RWPE2 (cell line): Measurements from ENCODE around the gene CORO1C.

Experiments used
- ATAC-seq: fragments of 200-7000 bp; cut with Tn5 transposase; 3 replicates; pipeline ENCODE4 v1.9.1; 2021; ENCODE audit warnings: low read depth
- DNase-seq: peaks from one replicate; pipeline ENCODE4 v3.0.0-alpha.2; 2020; ENCODE audit warnings: low spot score
- H3K27ac ChIP-seq: fragments of 450-650 bp; 2 replicates; pipeline ENCODE4 v1.5.1; 2017; ENCODE audit warnings: mild to moderate bottlenecking; ENCODE audit not compliant: poor library complexity, severe bottlenecking
- H3K27me3 ChIP-seq: fragments of 250-450 bp; sonication (Bioruptor Pico); 2 replicates; pipeline ENCODE4 v1.5.1; 2021; ENCODE audit warnings: mild to moderate bottlenecking, moderate library complexity; ENCODE audit not compliant: insufficient read depth, poor library complexity, severe bottlenecking
- H3K36me3 ChIP-seq: fragments of 250-450 bp; sonication (Bioruptor Pico); 2 replicates; pipeline ENCODE4 v1.5.1; 2020; ENCODE audit warnings: low read depth, mild to moderate bottlenecking, moderate library complexity
- H3K4me1 ChIP-seq: fragments of 250-450 bp; sonication (Bioruptor Pico); 2 replicates; pipeline ENCODE4 v1.5.1; 2021; ENCODE audit warnings: mild to moderate bottlenecking, moderate library complexity; ENCODE audit not compliant: insufficient read depth, poor library complexity, severe bottlenecking
- H3K4me3 ChIP-seq: fragments of 250-450 bp; sonication (Bioruptor Pico); 2 replicates; pipeline ENCODE4 v1.5.1; 2021; ENCODE audit warnings: mild to moderate bottlenecking, moderate library complexity; ENCODE audit not compliant: severe bottlenecking
- H3K9me3 ChIP-seq: fragments of 250-450 bp; sonication (Bioruptor Pico); 2 replicates; pipeline ENCODE4 v1.5.1; 2021; ENCODE audit warnings: mild to moderate bottlenecking, moderate library complexity; ENCODE audit not compliant: severe bottlenecking
- TF ChIP-seq, protein P1 (sequence below): fragments of 450-650 bp; IDR thresholded peaks from one replicate; pipeline ENCODE4 v1.5.1; 2017; ENCODE audit warnings: mild to moderate bottlenecking, moderate library complexity; ENCODE audit not compliant: poor library complexity, severe bottlenecking

CORO1C gene

DNA sequence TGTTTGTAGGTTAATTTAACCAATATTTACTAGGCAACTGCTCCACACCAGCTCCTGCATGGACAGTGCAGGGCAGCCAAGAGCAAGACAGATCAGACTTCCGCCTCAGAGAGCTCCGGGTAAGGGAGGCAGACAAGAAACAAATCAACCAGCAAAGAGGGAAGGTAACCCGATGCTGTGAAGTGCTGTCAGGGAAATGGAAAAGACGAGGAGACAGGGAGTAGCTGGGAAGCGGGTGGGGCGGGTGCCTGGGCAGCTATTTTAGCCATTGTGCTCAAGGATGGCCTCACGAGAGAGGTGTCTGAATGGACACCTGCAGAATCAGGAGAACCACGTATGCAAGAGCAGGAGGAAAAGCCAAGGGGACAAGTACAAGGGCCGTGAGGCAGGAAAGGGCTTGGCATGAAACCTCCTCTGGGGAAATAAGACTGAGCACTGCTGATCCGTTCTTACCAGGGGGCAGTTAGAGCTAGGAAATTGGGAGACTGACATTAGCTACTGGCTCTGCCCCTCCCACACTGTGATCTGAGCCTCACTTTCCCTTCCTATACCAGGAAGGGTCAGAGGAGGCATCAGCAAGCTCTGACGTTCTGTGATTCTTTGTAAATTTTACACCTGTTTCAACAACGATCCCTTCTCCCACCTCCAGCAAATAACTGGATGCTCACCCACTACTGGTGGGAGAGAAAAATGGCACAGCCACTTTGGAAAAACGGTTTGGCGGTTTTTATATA lies 126.9 kb downstream of the CORO1C start:
- Histone ChIP-seq H3K4me1 (no peaks in the 10 kb centered on the region), H3K9me3 (no peaks in the 10 kb centered on the region), H3K36me3 (no peaks in the 10 kb centered on the region), H3K4me3 (no peak overlapping the region), H3K27me3 (no peaks in the 10 kb centered on the region), H3K27ac (no peak overlapping the region)
- TF ChIP-seq, protein P1, sequence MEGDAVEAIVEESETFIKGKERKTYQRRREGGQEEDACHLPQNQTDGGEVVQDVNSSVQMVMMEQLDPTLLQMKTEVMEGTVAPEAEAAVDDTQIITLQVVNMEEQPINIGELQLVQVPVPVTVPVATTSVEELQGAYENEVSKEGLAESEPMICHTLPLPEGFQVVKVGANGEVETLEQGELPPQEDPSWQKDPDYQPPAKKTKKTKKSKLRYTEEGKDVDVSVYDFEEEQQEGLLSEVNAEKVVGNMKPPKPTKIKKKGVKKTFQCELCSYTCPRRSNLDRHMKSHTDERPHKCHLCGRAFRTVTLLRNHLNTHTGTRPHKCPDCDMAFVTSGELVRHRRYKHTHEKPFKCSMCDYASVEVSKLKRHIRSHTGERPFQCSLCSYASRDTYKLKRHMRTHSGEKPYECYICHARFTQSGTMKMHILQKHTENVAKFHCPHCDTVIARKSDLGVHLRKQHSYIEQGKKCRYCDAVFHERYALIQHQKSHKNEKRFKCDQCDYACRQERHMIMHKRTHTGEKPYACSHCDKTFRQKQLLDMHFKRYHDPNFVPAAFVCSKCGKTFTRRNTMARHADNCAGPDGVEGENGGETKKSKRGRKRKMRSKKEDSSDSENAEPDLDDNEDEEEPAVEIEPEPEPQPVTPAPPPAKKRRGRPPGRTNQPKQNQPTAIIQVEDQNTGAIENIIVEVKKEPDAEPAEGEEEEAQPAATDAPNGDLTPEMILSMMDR: no peak
- DNase-seq: no peak
- no peak for ATAC-seq

DNA sequence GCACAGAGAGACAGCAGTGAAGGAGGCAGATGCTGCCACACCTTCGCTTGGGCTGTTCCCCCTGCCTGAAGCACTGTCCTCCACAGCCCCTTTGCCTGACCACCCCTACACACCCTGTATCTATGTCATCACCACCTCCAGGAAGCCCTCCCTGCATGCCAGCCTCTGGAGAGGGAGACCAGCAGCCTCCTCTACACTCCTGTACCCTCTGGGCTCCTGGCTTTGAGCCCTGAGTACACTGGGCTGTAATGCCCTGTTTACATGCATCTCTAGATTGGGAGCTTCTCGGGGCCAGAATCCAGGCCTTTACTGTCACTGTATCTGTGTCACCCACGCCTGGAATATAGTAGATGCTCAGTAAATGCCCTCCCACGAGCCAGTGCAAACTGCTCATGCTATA lies 127.6 kb downstream of the CORO1C start:
- no peak for ATAC-seq
- Histone ChIP-seq H3K27me3 (no peaks in the 10 kb centered on the region), H3K36me3 (no peaks in the 10 kb centered on the region), H3K9me3 (no peaks in the 10 kb centered on the region), H3K4me1 (no peaks in the 10 kb centered on the region), H3K27ac (no peak overlapping the region), H3K4me3 (no peak overlapping the region)
- TF ChIP-seq, protein P1: no peak
- DNase-seq: no peak

GRCh38 chr12:108602976-108603704 lies 128.2 kb downstream of the CORO1C start:
- no peak for DNase-seq
- H3K27me3 ChIP-seq: no peaks in the 10 kb centered on the region
- H3K9me3 ChIP-seq: no peaks in the 10 kb centered on the region
- no peaks in the 10 kb centered on the region for H3K36me3 ChIP-seq
- no peak overlapping the region for H3K4me3 ChIP-seq
- H3K27ac ChIP-seq: no peak overlapping the region
- no peak for ATAC-seq
- no peaks in the 10 kb centered on the region for H3K4me1 ChIP-seq
- TF ChIP-seq, protein P1: no peak

DNA sequence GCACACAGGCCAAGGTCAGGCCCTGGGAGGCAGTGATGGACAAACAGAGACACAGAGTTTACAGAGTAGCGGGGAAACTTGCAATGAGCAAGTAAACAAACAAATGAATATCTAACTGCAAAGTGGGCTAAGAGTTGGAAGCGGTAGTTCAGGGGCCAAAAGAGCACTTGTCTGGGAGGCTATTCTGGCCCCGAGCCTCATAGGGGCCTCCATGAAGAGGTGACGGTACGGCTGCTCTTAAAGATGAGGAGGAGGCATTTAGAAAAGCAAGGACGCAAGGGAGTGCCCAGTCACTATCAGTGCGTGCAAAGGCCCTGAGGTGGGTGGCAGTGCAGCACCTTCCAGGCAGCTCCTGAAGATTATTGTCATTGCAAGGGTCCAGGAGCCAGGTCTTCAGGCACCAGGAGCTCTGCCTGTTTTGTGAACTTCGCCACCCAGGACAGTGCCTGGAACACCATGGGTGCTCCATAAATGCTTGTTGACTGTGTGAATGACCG lies 129.1 kb downstream of the CORO1C start:
- H3K9me3 ChIP-seq: no peaks in the 10 kb centered on the region

More for the DNA sequence above, 129.1 kb downstream of the CORO1C start:
- Histone ChIP-seq H3K4me1 (no peaks in the 10 kb centered on the region), H3K27ac (no peak overlapping the region), H3K4me3 (no peak overlapping the region), H3K27me3 (no peaks in the 10 kb centered on the region), H3K36me3 (no peaks in the 10 kb centered on the region)
- TF ChIP-seq, protein P1: no peak
- ATAC-seq: no peak
- DNase-seq: no peak
